ENCODE data around the gene GRID1.
"Not testable (repeated sequence)": the region's sequence is repeated elsewhere in the genome, so short reads cannot be mapped to it uniquely, and the experiment has no call there.

The GRID1 gene

GRCh38 chr10:86252079-86252478, 114.5 kb downstream of the GRID1 start:
- intact Hi-C loops (cut with micrococcal nuclease) = no loop called here
- H3K27me3 Mint-ChIP-seq = peaks cover 2% of the 10 kb centered on the region
- no peaks in the 10 kb centered on the region for H3K9me3 Mint-ChIP-seq
- H3K27ac Mint-ChIP-seq = no peak overlapping the region
- no peaks in the 10 kb centered on the region for H3K36me3 Mint-ChIP-seq (ENCODE audit: low read depth)
- H3K4me1 Mint-ChIP-seq (ENCODE audit: low read depth) = no peaks in the 10 kb centered on the region
- no peak overlapping the region for H3K4me3 Mint-ChIP-seq

GRCh38 chr10:86251426-86251825, 115.2 kb downstream of the GRID1 start:
- H3K4me1 Mint-ChIP-seq (ENCODE audit: low read depth) = no peaks in the 10 kb centered on the region
- no peak overlapping the region for H3K4me3 Mint-ChIP-seq
- no peaks in the 10 kb centered on the region for H3K36me3 Mint-ChIP-seq (ENCODE audit: low read depth)
- no peak overlapping the region for H3K27ac Mint-ChIP-seq
- intact Hi-C loops (cut with micrococcal nuclease) = no loop called here
- no peaks in the 10 kb centered on the region for H3K9me3 Mint-ChIP-seq
- peaks cover 2% of the 10 kb centered on the region for H3K27me3 Mint-ChIP-seq

DNA sequence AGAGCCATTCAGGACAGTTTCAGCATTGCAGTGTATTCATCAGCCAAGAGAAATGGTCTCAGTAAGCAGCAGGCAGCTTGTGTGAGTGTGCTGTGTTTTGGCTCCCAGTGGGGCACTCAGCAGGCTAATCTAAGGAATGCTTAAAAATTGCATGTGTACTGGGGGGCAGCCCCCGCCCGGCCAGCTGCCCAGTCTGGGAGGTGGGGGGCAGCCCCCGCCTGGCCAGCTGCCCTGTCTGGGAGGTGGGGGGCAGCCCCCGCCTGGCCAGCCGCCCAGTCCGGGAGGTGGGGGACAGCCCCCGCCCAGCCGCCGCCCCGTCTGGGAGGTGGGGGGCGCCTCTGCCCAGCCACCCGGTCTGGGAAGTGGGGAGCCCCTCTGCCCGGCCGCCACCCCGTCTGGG, 116.2 kb downstream of the GRID1 start:
- H3K27me3 Mint-ChIP-seq = peaks cover 2% of the 10 kb centered on the region
- H3K27ac Mint-ChIP-seq = no peak overlapping the region
- H3K36me3 Mint-ChIP-seq (ENCODE audit: low read depth) = no peaks in the 10 kb centered on the region
- no peaks in the 10 kb centered on the region for H3K4me1 Mint-ChIP-seq (ENCODE audit: low read depth)
- no peaks in the 10 kb centered on the region for H3K9me3 Mint-ChIP-seq
- H3K4me3 Mint-ChIP-seq = no peak overlapping the region
- intact Hi-C loops (cut with micrococcal nuclease) = no loop called here

DNA sequence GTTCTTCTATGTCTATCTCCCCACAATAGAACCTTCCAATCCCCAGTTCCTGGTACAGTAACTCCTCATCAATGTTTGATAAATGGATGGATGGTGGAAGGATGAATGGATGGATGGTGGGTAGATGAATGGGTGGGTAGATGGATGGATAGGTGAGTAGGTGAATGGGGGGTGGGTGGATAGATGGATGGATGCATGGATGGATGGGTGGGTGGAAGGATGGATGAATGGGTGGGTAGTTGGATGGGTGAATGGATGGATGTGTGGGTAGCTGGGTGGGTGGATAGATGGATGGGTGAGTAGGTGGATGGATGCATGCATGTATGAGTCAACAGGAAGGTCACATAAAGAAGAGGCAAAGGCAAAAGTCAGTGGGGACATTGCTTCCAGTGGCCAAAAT, 116.8 kb downstream of the GRID1 start:
- intact Hi-C loops (cut with micrococcal nuclease) = no loop called here
- Mint-ChIP-seq H3K27me3 (peaks cover 2% of the 10 kb centered on the region), H3K4me1 (ENCODE audit: low read depth) (no peaks in the 10 kb centered on the region), H3K27ac (no peak overlapping the region), H3K36me3 (ENCODE audit: low read depth) (no peaks in the 10 kb centered on the region), H3K9me3 (no peaks in the 10 kb centered on the region), H3K4me3 (no peak overlapping the region)

DNA sequence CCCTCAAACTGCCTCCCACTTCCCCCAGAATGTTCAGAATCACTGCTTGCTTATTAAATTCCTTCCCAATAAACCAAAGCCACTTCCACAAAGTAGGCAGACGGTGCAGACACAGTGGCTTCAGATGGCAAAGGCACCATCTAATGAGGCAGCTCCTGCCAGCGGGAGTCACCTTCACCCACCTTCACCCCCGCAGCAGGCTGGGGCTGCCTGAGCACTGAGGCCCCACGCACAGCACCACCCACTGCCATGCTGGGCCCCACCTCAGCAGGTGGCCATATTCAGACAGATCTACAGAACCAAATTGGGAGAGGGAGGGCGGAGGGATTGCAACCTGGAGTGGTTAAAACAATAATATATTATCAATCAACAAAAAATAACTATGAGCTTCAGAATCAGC, 118.5 kb downstream of the GRID1 start:
- H3K36me3 Mint-ChIP-seq (ENCODE audit: low read depth) = no peaks in the 10 kb centered on the region
- no peaks in the 10 kb centered on the region for H3K9me3 Mint-ChIP-seq
- no peak overlapping the region for H3K4me3 Mint-ChIP-seq
- peaks cover 2% of the 10 kb centered on the region for H3K27me3 Mint-ChIP-seq
- intact Hi-C loops (cut with micrococcal nuclease) = no loop called here
- no peaks in the 10 kb centered on the region for H3K4me1 Mint-ChIP-seq (ENCODE audit: low read depth)
- H3K27ac Mint-ChIP-seq = no peak overlapping the region

DNA sequence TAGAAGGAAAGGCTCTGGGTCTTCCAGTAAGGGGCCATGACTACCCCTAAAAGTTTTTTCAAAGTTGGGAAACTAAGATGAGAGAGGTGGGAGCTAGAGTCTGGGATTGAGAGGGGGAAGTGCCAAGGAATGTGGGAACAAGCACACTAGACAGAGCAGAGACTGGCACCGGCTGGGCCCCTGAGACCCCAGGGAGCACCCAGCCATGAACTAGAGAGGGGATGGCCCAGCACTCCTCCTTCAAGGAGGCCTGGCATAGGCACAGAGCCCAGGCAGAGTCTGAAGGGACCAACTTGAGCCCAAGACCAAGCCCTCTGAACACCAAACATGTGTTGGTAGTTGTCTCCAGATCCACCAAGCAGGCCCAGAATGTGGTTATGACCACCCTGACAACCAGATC, 119.0 kb downstream of the GRID1 start:
- H3K36me3 Mint-ChIP-seq (ENCODE audit: low read depth) = no peaks in the 10 kb centered on the region
- intact Hi-C loops (cut with micrococcal nuclease) = no loop called here
- H3K4me3 Mint-ChIP-seq = no peak overlapping the region
- no peaks in the 10 kb centered on the region for H3K4me1 Mint-ChIP-seq (ENCODE audit: low read depth)
- H3K9me3 Mint-ChIP-seq = no peaks in the 10 kb centered on the region
- H3K27me3 Mint-ChIP-seq = peaks cover 2% of the 10 kb centered on the region
- H3K27ac Mint-ChIP-seq = no peak overlapping the region

- Mint-ChIP-seq H3K36me3 (ENCODE audit: low read depth) (no peaks in the 10 kb centered on the region), H3K9me3 (no peaks in the 10 kb centered on the region), H3K4me1 (ENCODE audit: low read depth) (no peaks in the 10 kb centered on the region)
These were observed 119.5 kb downstream of the GRID1 start for GRCh38 chr10:86247073-86247472.

DNA sequence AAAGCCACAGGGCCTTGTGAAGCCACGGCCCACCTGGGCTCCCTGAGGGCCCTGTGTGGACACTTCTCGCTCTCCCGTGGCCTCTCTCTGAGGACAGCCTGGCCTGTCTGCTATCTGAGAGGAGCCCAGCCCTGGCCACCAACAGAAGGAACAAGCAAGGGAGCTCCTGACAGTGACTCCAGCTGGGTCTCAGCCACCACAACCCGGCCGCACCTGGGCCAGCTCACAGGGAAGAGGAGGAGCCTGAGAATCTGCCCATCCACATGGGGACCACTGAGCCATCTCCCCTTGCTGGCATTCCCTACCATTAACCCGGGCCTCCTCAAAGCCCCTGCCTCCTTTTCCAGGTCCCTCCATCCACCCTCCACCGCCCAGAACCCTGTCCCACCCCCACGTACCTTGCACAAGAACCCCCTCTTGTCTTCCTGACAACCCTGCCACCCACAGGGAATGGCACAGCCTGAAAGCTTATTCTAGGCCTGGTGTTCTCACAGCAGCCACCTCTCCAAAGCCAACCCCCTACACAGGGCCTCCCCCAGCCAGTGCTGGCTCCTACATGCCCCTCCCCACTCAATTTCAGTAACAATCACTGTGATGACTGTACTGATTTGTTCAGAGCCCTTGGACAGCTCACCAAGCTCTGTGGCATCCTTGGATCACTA, 120.2 kb downstream of the GRID1 start:
- Mint-ChIP-seq H3K36me3 (ENCODE audit: low read depth) (no peaks in the 10 kb centered on the region), H3K27ac (no peak overlapping the region), H3K9me3 (no peaks in the 10 kb centered on the region), H3K27me3 (peaks cover 2% of the 10 kb centered on the region), H3K4me3 (no peak overlapping the region), H3K4me1 (ENCODE audit: low read depth) (no peaks in the 10 kb centered on the region)
- intact Hi-C loops (cut with micrococcal nuclease) = no loop called here

More at GRCh38 chr10:86247073-86247472, 119.5 kb downstream of the GRID1 start:
- no peak overlapping the region for H3K27ac Mint-ChIP-seq
- H3K4me3 Mint-ChIP-seq = no peak overlapping the region
- intact Hi-C loops (cut with micrococcal nuclease) = no loop called here
- H3K27me3 Mint-ChIP-seq = peaks cover 2% of the 10 kb centered on the region

DNA sequence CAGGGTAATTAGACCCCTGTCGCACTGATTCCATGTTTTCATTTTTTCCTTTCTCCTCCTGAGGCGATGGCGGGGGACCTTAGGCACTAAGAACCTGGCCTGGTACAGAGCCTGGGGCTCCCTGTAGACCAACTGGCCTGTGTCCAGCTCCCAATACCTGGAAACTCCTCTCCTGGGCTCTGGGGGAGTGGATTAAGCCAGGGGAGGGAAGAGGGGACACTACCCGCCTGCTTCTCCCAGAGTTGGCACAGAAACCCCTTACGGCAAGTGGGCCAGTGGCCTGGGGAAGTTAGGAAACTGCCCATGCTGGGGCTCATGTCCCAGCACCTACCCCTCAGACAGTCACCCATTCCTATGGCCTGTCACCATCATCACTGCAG, 121.6 kb downstream of the GRID1 start:
- no peaks in the 10 kb centered on the region for H3K4me1 Mint-ChIP-seq (ENCODE audit: low read depth)
- intact Hi-C loops (cut with micrococcal nuclease) = no loop called here
- H3K9me3 Mint-ChIP-seq = no peaks in the 10 kb centered on the region
- no peaks in the 10 kb centered on the region for H3K36me3 Mint-ChIP-seq (ENCODE audit: low read depth)
- H3K27me3 Mint-ChIP-seq = peaks cover 2% of the 10 kb centered on the region
- no peak overlapping the region for H3K27ac Mint-ChIP-seq
- no peak overlapping the region for H3K4me3 Mint-ChIP-seq

GRCh38 chr10:86244297-86245014, 122.1 kb downstream of the GRID1 start:
- intact Hi-C loops (cut with micrococcal nuclease) = no loop called here
- H3K9me3 Mint-ChIP-seq = no peaks in the 10 kb centered on the region

DNA sequence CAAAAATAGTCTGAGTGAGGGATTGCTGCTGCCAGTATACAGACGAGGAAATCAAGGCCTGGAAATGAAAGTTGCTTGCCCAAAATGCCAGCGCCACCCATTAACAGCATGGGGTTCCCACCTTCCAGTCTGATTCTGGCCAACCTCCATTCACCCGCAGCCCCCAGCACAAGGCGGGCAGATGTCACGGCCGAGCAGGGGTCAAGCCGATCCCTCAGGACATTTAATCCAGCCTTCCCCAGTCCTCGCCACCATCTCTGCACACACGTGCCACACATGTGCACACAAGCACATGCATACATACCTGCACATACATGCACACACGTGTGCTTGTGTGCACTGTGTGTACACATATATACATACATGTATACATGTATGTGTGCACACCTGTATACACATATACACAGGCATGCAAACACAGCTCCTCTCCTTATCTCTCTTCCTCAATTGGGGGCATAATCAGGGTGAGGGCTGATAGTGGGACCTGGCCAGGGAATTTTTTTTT, 122.9 kb downstream of the GRID1 start:
- H3K4me3 Mint-ChIP-seq = no peak overlapping the region
- no peak overlapping the region for H3K27ac Mint-ChIP-seq
- intact Hi-C loops (cut with micrococcal nuclease) = no loop called here
- H3K9me3 Mint-ChIP-seq = no peaks in the 10 kb centered on the region
- H3K27me3 Mint-ChIP-seq = peaks cover 2% of the 10 kb centered on the region
- no peaks in the 10 kb centered on the region for H3K36me3 Mint-ChIP-seq (ENCODE audit: low read depth)
- no peaks in the 10 kb centered on the region for H3K4me1 Mint-ChIP-seq (ENCODE audit: low read depth)

More at GRCh38 chr10:86244297-86245014, 122.1 kb downstream of the GRID1 start:
- H3K27ac Mint-ChIP-seq = no peak overlapping the region
- H3K4me3 Mint-ChIP-seq = no peak overlapping the region
- no peaks in the 10 kb centered on the region for H3K4me1 Mint-ChIP-seq (ENCODE audit: low read depth)
- no peaks in the 10 kb centered on the region for H3K36me3 Mint-ChIP-seq (ENCODE audit: low read depth)
- H3K27me3 Mint-ChIP-seq = peaks cover 2% of the 10 kb centered on the region

- H3K4me3 Mint-ChIP-seq = no peak overlapping the region
- no peaks in the 10 kb centered on the region for H3K4me1 Mint-ChIP-seq (ENCODE audit: low read depth)
- H3K27ac Mint-ChIP-seq = no peak overlapping the region
- intact Hi-C loops (cut with micrococcal nuclease) = no loop called here
- H3K27me3 Mint-ChIP-seq = no peaks in the 10 kb centered on the region
- H3K9me3 Mint-ChIP-seq = peaks cover 3% of the 10 kb centered on the region
- H3K36me3 Mint-ChIP-seq (ENCODE audit: low read depth) = no peaks in the 10 kb centered on the region
These were observed 123.8 kb downstream of the GRID1 start for GRCh38 chr10:86242761-86243160.

DNA sequence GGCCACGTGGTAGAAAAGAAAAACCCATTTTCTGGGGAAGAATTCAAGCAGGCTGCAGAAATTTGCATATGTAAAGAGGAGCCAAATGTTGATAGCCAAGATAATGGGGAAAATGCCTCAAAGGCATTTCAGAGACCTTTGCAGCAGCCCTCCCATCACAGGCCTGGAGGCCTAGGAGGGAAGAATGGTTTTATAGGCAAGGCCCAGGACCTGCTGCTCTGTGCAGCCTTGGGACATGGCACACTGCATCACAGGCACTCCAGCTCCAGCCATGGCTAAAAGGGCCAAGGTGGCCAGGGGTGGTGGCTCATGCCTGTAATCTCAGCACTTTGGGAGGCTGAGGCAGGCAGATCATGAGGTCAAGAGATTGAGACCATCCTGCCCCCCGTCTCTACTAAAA, 128.5 kb downstream of the GRID1 start:
- not testable (repeated sequence) for H3K27ac Mint-ChIP-seq, H3K9me3 Mint-ChIP-seq

DNA sequence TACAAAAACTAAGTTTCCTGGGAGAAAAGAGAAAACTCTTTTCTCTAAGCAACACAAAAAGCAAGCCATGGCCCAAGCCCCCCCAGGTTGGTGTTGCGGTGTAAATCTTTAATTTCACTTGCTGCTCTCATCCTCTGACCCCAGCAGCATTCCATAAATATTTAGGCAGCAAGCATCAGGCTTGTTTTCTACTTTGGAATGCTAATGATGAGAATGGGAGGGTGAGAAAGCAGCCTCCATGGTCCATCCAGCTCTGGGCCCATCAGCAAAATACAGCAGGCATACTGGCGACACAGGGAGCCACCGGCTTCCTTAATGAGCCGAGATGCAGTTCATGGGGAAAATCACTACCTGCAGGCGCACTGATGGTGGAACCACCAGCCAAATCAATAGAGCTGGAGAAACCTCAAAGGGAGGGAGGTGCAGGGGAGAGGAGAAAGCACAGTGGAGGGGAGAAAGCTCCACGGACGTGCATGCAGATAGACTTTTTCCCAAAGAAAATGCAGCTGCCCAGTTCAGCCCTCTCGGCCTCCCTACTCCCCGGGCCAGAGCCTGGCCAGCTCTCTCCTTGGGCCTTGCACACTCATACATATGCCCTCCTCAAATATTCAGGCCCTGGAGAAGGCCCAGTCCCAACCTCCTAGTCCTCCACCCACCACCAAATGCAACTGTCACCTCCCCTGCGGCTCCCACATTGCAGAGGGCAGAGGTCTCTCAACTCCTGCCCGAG, 131.9 kb downstream of the GRID1 start:
- Mint-ChIP-seq H3K9me3 (peaks cover 10% of the 10 kb centered on the region), H3K36me3 (ENCODE audit: low read depth) (no peaks in the 10 kb centered on the region), H3K27ac (no peak overlapping the region), H3K27me3 (peaks cover 1% of the 10 kb centered on the region), H3K4me1 (ENCODE audit: low read depth) (peaks cover 40% of the 10 kb centered on the region), H3K4me3 (no peak overlapping the region)
- intact Hi-C loops (cut with micrococcal nuclease) = no loop called here

More for the DNA sequence above, 128.5 kb downstream of the GRID1 start:
- H3K36me3 Mint-ChIP-seq (ENCODE audit: low read depth); intact Hi-C loops (cut with micrococcal nuclease); H3K27me3 Mint-ChIP-seq; H3K4me3 Mint-ChIP-seq: not testable (repeated sequence)
- H3K4me1 Mint-ChIP-seq (ENCODE audit: low read depth) = peaks cover 25% of the 10 kb centered on the region

Measured in dendritic cell treated with granulocyte-macrophage colony-stimulating factor and Interleukin-4, amounts not matched to agents 40 ng/mL and 50 ng/mL, for 4 days (primary cell).